GM21367 (cell line): ENCODE data around the gene WTAP.
A peak's percentile ranks its signal among the peaks of the same experiment; 100 is the strongest.
"Not testable (repeated sequence)": the region's sequence is repeated elsewhere in the genome, so short reads cannot be mapped to it uniquely, and the experiment has no call there.

Source experiments
- ATAC-seq: cut with Tn5 transposase; IDR thresholded peaks from one replicate; pipeline ENCODE4 v1.9.1; 2021; ENCODE audit not compliant: unreplicated experiment

WTAP gene

DNA sequence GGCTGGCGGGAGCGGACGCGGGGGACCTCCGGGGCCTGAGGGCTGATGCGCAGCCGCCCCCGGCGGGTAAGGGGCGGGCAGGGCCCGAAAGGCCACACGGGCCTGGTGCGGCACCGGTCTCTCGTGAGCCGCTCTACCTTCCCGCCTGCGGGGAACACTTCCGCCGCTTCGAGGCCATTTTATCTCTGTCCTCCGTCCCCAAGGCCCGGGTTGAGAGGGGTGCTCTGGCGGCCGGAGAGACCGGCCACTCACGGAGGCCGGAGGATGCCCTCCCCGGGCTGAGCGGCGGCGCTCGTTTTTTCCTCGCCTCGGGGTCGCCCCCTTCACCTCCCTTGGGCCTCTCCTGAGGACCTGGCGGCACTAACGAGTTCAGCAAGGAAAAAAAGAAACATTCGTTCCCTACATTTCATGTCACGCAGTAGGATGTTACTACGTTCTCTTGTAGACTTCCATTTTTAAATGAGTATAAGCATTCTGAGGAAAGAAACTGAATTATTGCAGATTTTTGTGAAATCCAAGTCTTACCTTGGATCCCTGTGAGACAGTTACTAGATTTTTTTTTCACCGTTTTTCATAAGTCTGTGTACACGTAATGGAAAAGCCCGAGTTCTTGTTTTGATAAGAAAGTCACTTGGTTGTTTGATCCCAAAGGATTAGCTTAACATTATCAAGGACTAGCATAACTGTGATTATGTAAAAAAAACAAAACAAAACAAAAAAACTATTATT, 575 bp downstream of the WTAP start:
- peak; percentile 22 for ATAC-seq

DNA sequence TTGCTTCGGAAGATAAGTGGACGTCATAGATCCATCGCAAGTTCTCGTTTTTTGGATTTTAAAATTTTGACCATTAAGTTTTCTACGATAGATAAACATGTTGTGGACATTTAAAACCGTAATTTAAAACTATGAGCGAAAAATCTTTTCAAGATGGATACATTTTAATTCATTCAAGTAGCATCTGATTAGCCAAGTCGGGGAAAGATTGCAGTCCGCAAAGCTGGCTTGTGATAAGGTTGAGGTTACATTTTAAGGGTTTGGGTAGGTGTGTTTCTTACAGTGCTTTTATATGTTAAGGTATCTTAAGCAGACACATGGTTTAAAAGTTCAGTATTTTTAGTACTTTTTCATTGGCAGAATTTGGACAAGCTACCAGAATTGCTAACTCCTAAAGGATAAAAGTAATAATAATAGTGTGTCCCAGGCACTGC, 1.2 kb downstream of the WTAP start:
- ATAC-seq = no peak

DNA sequence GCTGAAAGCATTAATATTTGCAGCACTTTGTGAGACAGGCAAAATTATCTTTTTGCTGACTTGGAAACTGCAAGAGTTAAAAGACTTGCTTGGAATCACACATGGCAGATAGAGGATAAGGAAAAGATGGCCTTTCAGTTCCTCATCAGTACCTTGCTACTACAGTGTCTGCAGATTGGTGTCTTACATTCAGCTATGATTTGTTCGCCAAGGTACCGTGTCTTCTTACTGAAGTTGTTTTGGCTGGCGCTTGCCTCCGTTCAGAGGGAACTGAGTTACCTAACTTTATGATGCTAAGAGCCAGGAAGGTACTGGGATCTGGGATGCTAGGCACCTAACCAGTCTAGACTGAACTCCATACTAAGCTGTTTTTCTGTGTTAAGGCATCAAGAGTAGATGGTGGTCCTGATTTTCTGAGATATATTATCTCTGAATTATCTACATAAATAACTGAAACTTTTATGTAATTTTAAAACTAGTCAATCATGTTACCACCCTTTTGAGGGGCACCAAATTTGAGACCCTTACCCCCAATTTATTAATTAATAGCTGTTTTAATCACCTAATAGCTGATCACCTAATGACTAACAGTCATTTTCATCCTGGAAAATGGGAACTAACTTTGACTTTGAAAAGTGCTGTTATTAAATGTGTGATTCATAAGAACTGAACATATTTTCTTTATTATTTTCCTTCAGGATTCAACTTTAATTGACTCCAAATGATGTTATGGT, 2.5 kb downstream of the WTAP start:
- ATAC-seq = peak; percentile 23

DNA sequence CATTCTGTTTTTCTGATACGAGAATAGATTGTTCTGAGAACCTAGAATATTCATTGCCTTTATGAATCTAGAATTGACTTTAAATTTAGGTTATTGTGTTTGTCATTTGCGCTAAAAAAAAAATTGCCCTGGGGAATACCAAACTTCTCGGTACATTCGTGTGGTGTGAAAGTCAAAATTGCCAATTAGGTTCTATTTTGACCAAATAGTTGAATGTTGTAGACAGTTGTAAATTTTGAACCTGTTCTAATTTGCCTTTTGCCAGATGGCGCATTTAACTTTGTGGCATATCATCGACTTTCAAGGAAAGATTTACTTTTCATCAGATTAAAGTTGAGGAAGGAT, 3.0 kb downstream of the WTAP start:
- ATAC-seq = no peak

GRCh38 chr6:159732550-159732949, 5.2 kb downstream of the WTAP start:
- ATAC-seq = not testable (repeated sequence)

- not testable (repeated sequence) for ATAC-seq
Measured at GRCh38 chr6:159733395-159733794, 6.1 kb downstream of the WTAP start.

- no peak for ATAC-seq
Measured at GRCh38 chr6:159736908-159737307, 9.6 kb downstream of the WTAP start.

DNA sequence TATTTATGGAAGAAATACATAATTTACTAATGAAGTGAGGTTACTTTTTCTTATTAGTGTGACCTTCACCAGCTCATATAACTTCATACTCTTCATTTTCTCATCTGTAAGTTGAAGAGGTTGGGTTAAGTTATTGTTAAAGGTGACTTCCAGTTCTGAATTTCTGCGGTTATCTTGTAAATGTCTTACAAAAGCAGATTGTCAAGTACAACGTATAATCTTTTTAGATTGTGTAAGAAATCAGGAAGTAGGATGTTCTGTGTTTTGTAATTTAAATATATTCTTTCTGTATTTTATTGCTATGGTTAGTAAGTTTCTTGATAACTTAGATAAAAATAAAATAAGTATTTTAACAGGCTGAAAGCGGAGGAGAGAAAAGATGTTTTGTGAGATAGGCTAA, 12.0 kb downstream of the WTAP start:
- no peak for ATAC-seq

DNA sequence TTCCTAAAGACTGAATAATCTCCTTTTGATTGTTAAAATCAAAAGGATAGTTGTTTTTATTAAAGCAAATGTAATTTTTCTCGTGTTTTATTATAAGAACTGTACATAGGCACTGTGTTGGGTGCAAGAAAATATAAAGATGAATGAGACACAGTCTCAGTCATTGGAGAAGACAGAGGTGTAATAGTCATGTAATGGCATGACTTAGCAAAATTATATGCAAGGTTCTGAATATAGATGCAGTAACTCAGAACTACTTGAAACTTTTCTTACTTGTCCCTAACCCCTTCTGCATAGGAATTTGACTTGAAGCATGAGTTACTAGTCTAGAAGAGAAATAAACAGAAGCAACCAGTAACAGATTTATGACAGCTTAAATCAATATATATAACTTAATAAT, 14.9 kb downstream of the WTAP start:
- ATAC-seq = no peak

GRCh38 chr6:159745081-159745480, 17.8 kb downstream of the WTAP start:
- no peak for ATAC-seq

DNA sequence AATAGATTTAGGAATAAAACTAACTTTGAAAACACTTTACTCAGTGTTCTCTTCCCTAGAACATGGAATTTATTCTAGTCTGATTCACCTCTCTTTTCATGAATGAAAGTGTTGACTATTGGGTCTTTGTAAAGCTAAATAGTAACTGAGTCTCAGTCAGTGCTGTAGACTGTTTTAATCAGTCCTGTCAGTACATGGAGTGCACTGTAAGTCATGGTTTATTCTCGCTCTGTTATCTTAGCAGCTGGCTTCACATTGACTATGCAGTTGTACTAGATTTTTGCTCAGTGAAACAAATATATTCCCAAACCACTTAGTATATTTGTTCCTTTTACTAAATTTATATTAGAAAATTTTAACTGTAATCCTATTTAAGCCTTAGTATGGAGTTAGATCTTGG, 19.5 kb downstream of the WTAP start:
- ATAC-seq = no peak

GRCh38 chr6:159748127-159748526, 20.8 kb downstream of the WTAP start:
- not testable (repeated sequence) for ATAC-seq

DNA sequence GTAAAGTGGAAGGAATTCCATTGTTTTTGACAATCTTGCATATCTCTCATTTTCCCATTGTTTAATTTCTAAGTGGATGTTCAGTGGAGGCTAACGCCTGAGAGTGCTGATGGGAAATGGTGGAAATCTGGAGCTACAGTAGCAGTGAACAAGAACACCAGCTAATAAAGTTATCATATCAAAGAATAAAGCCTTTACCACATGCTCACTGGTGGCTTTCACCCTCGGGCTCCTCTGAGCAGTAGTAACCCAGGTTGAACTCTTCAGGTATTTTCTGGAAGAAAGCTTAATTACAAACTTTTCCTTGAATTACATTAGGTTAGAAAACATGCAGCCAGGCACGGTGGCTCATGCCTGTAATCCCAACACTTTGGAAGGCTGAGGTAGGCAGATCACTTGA, 24.1 kb downstream of the WTAP start:
- no peak for ATAC-seq

GRCh38 chr6:159753081-159753872, 26.0 kb downstream of the WTAP start:
- no peak for ATAC-seq

DNA sequence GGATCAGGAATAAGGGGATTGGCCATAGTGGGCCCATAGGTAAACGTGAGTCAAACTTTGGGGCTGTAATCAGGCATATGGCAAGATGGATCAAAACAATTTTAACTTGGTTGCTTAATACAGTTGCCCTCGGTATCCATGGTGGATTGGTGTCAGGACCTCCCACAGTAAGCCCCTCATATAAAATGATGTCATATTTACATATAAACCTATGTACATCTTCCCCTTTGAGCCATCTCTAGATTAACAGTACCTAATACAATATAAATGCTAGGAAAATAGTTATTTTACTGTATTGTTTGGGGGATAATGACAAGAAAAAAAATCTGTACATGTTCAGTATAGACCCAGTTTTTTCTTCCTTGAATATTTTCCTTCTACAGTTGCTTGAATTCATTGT, 27.1 kb downstream of the WTAP start:
- no peak for ATAC-seq

DNA sequence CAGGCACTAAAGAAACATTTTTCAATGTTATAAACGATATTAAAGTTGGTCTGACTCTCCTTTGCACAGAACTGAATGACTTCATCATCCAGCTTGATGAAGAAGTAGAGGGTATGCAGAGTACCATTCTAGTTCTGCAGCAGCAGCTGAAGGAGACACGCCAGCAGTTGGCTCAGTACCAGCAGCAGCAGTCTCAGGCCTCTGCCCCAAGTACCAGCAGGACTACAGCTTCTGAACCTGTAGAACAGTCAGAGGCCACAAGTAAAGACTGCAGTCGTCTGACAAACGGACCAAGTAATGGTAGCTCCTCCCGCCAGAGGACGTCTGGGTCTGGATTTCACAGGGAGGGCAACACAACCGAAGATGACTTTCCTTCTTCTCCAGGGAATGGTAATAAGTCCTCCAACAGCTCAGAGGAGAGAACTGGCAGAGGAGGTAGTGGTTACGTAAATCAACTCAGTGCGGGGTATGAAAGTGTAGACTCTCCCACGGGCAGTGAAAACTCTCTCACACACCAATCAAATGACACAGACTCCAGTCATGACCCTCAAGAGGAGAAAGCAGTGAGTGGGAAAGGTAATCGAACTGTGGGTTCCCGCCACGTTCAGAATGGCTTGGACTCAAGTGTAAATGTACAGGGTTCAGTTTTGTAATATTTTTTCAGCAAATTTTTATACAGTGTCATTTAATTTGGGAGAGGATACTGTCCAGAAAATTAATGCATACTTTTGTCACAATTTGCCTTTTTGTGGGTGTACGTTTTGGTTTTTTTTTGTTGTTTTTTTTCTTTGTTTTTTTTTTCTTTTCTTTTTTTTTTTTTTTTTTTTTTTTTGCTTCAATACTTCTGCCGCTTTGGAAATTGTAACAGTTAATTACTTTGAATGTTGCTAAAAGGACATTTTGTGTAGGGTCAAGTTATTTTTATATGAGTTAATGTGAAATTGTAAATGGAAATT, 27.9 kb downstream of the WTAP start:
- no peak for ATAC-seq

DNA sequence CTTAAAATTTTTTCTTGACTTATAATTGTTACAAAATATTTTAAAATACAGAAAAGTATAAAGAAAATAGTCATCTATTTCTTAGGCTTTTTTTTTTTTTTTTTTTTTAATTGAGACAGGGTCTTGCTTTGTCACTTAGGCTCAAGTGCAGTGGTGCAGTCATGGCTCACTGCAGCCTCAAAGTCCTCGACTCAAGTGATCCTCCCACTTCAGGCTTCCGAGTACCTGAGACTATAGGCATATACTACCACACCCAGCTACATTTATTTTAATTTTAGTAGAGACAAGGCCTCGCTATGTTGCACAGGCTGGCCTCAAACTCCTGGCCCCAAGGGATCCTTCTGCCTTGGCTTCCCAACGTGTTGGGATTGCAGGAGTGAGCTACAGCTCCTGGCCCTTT, 29.2 kb downstream of the WTAP start:
- ATAC-seq = no peak

GRCh38 chr6:159758031-159759001, 31.0 kb downstream of the WTAP start:
- ATAC-seq = no peak

GRCh38 chr6:159759645-159760044, 32.3 kb downstream of the WTAP start:
- ATAC-seq = no peak
